ENCODE measurements around the gene ACTR6. TPM values are rescaled to one million over a fixed set of nuclear protein-coding genes. Genes with fewer than 3 reads are reported as not detected.

ACTR6 gene
- total RNA-seq, 5 donors from 2014 or later (not counting 1 experiment from before 2014, with no cell fraction given) = 28.8 to 39.2 (median 35.3) TPM

- Mint-ChIP-seq H3K36me3 (no peaks in the 10 kb centered on the region), H3K9me3 (no peaks in the 10 kb centered on the region), H3K4me3 (peak overlapping the region; percentile 97 to 99 (median 98)), H3K27me3 (no peaks in the 10 kb centered on the region), H3K27ac (peak overlapping the region in 1 of 2 donors; percentile 98), H3K4me1 (peaks cover 26 to 36% (median 29%) of the 10 kb centered on the region in 3 donors)
- WGBS (ENCODE audit: insufficient coverage) = no CpG with 5 or more reads among the region's 11 CpGs
- peaks cover 10 to 18% of the 10 kb centered on the region in 2 experiments for H3K4me1 ChIP-seq (ENCODE audit: control insufficient read depth in 1 of 2, extremely low read depth in 1 of 2, insufficient read depth in 2 of 2, low read length in 2 of 2)
- POLR2A ChIA-PET = interaction anchor here (0.6 to 1.0 kb wide), 2 partner anchors 65 to 1608 kb away, joined by 5 to 7 read pairs; partner anchors contain the start of gene ACTR6 (in 1 of the 2)
- no peaks in the 10 kb centered on the region for H3K9me3 ChIP-seq
- peak overlapping the region; percentile 89 for H3K27ac ChIP-seq (ENCODE audit: low read length)
- H3K27me3 ChIP-seq (replicated peaks in 1 of 2; ENCODE audit: control insufficient read depth in 2 of 2, extremely low read depth in 1 of 2, insufficient read depth in 2 of 2, low read length in 1 of 2) = no peaks in the 10 kb centered on the region
- DNase-seq = no peak
- peak overlapping the region; percentile 80 to 93 for H3K4me3 ChIP-seq (ENCODE audit: control insufficient read depth in 1 of 2, extremely low read depth in 1 of 2, low read length in 1 of 2)
- CTCF ChIA-PET = interaction anchor here (0.5 to 2.2 kb wide), 6 partner anchors 31 to 1570 kb away, joined by 3 to 11 read pairs (median 4); partner anchors contain the start of genes ACTR6 (in 1 of the 2) and GNPTAB (in 1 of the 2)
- ATAC-seq (replicated peaks in 1 of 4) = no peak
- H3K36me3 ChIP-seq (ENCODE audit: control insufficient read depth in 2 of 2, extremely low read depth in 1 of 2, insufficient read depth in 1 of 2, low read length in 1 of 2) = no peaks in the 10 kb centered on the region
These were observed 65.3 kb downstream of the ACTR6 start for GRCh38 chr12:100265732-100266584.

- Histone ChIP-seq H3K27ac (ENCODE audit: low read length) (peak overlapping the region; percentile 89), H3K9me3 (no peaks in the 10 kb centered on the region), H3K4me1 (ENCODE audit: control insufficient read depth in 1 of 2, extremely low read depth in 1 of 2, insufficient read depth in 2 of 2, low read length in 2 of 2) (peaks cover 10 to 18% of the 10 kb centered on the region in 2 experiments), H3K36me3 (ENCODE audit: control insufficient read depth in 2 of 2, extremely low read depth in 1 of 2, insufficient read depth in 1 of 2, low read length in 1 of 2) (no peaks in the 10 kb centered on the region), H3K27me3 (replicated peaks in 1 of 2; ENCODE audit: control insufficient read depth in 2 of 2, extremely low read depth in 1 of 2, insufficient read depth in 2 of 2, low read length in 1 of 2) (no peaks in the 10 kb centered on the region), H3K4me3 (ENCODE audit: control insufficient read depth in 1 of 2, extremely low read depth in 1 of 2, low read length in 1 of 2) (peak overlapping the region; percentile 80 to 93)
- CTCF ChIA-PET = interaction anchor here (0.5 to 2.2 kb wide), 6 partner anchors 31 to 1570 kb away, joined by 3 to 11 read pairs (median 3); partner anchors contain the start of genes ACTR6 (in 1 of the 2) and GNPTAB (in 1 of the 2)
- peak; percentile 79 to 84 (median 80) for ATAC-seq (replicated peaks in 1 of 4)
- Mint-ChIP-seq H3K36me3 (no peaks in the 10 kb centered on the region), H3K4me1 (peaks cover 30 to 40% (median 33%) of the 10 kb centered on the region in 3 donors), H3K27ac (peak overlapping the region; percentile 94 to 98), H3K9me3 (no peaks in the 10 kb centered on the region), H3K4me3 (peak overlapping the region; percentile 97 to 99 (median 98)), H3K27me3 (no peaks in the 10 kb centered on the region)
- 0% methylated on average over 2 of the region's 6 CpGs for WGBS (ENCODE audit: insufficient coverage)
- POLR2A ChIA-PET = interaction anchor here (0.6 to 1.2 kb wide), 5 partner anchors 10 to 1608 kb away, joined by 5 to 12 read pairs (median 7); partner anchors contain the start of genes ACTR6 (in 1 of the 2) and UTP20 (in 1 of the 2)
- DNase-seq = peak in 15 of 35 experiments; percentile 79 to 95 (median 92)
These were observed 65.9 kb downstream of the ACTR6 start for GRCh38 chr12:100266585-100266834.

- Mint-ChIP-seq H3K27ac (peak within 1 kb of the TSS; percentile 94 to 98), H3K9me3 (no peaks in the 10 kb centered on the region), H3K36me3 (no peaks in the 10 kb centered on the region), H3K4me1 (peaks cover 34 to 45% (median 38%) of the 10 kb centered on the region in 3 donors), H3K4me3 (peak within 1 kb of the TSS; percentile 97 to 99 (median 98)), H3K27me3 (no peaks in the 10 kb centered on the region)
- Histone ChIP-seq H3K36me3 (ENCODE audit: control insufficient read depth in 2 of 2, extremely low read depth in 1 of 2, insufficient read depth in 1 of 2, low read length in 1 of 2) (no peaks in the 10 kb centered on the region), H3K27ac (ENCODE audit: low read length) (peak within 1 kb of the TSS; percentile 89), H3K27me3 (replicated peaks in 1 of 2; ENCODE audit: control insufficient read depth in 2 of 2, extremely low read depth in 1 of 2, insufficient read depth in 2 of 2, low read length in 1 of 2) (no peaks in the 10 kb centered on the region), H3K9me3 (no peaks in the 10 kb centered on the region), H3K4me3 (ENCODE audit: control insufficient read depth in 1 of 2, extremely low read depth in 1 of 2, low read length in 1 of 2) (peak within 1 kb of the TSS; percentile 80 to 93), H3K4me1 (ENCODE audit: control insufficient read depth in 1 of 2, extremely low read depth in 1 of 2, insufficient read depth in 2 of 2, low read length in 2 of 2) (peaks cover 10 to 18% of the 10 kb centered on the region in 2 experiments)
- peak; percentile 81 to 97 (median 90) for DNase-seq
- under 1% methylated on average over 44 of the region's 62 CpGs for whole genome bisulfite sequencing (ENCODE audit: insufficient coverage)
- ChIA-PET POLR2A (interaction anchor here (0.6 to 1.2 kb wide), 7 partner anchors 9 to 1736 kb away, joined by 5 to 12 read pairs (median 6); partner anchors contain the start of genes ACTR6 (in 1 of the 2) and UTP20 (in 1 of the 2)), CTCF (interaction anchor here (0.6 to 2.2 kb wide), 7 partner anchors 23 to 1564 kb away, joined by 3 to 11 read pairs (median 3); partner anchors contain the start of genes ACTR6 (in 1 of the 2) and GNPTAB (in 1 of the 2))
- ATAC-seq (replicated peaks in 1 of 4) = peak; percentile 90 to 95 (median 94)
These were observed 66.4 kb downstream of the ACTR6 start, which contains the start of the genes DEPDC4 and SCYL2 for GRCh38 chr12:100266835-100267602. Gene DEPDC4 (minus strand): TSS chr12:100267079. CDS start chr12:100267076, 3 bp downstream. Gene SCYL2 (plus strand): TSS chr12:100267177. CDS start chr12:100282971, 15,794 bp downstream.

GRCh38 chr12:100267603-100268281 lies 67.1 kb downstream of the ACTR6 start:
- Histone ChIP-seq H3K36me3 (ENCODE audit: control insufficient read depth in 2 of 2, extremely low read depth in 1 of 2, insufficient read depth in 1 of 2, low read length in 1 of 2) (no peaks in the 10 kb centered on the region), H3K27ac (ENCODE audit: low read length) (peak overlapping the region; percentile 89), H3K27me3 (replicated peaks in 1 of 2; ENCODE audit: control insufficient read depth in 2 of 2, extremely low read depth in 1 of 2, insufficient read depth in 2 of 2, low read length in 1 of 2) (no peaks in the 10 kb centered on the region), H3K9me3 (no peaks in the 10 kb centered on the region), H3K4me3 (ENCODE audit: control insufficient read depth in 1 of 2, extremely low read depth in 1 of 2, low read length in 1 of 2) (peak overlapping the region; percentile 80 to 93), H3K4me1 (ENCODE audit: control insufficient read depth in 1 of 2, extremely low read depth in 1 of 2, insufficient read depth in 2 of 2, low read length in 2 of 2) (peaks cover 10 to 18% of the 10 kb centered on the region in 2 experiments)
- Mint-ChIP-seq H3K4me3 (peak overlapping the region; percentile 97 to 99 (median 98)), H3K9me3 (no peaks in the 10 kb centered on the region), H3K4me1 (peaks cover 37 to 49% (median 44%) of the 10 kb centered on the region in 3 donors), H3K27ac (peak overlapping the region; percentile 68 to 73), H3K36me3 (no peaks in the 10 kb centered on the region), H3K27me3 (no peaks in the 10 kb centered on the region)
- ATAC-seq (replicated peaks in 1 of 4) (peak in 1 of 4 experiments; percentile 1), DNase-seq (peak in 24 of 35 experiments; percentile 1 to 44 (median 8))
- CTCF ChIA-PET = interaction anchor here (0.6 to 2.2 kb wide), 6 partner anchors 15 to 1063 kb away, joined by 3 to 11 read pairs (median 4); partner anchors contain the start of gene ACTR6 (in 1 of the 2)
- POLR2A ChIA-PET = interaction anchor here in 1 of 2 donors (0.6 to 1.2 kb wide), 3 partner anchors 9 to 1737 kb away, joined by 5 to 9 read pairs (median 5); no protein-coding TSS in a partner anchor
- WGBS (ENCODE audit: insufficient coverage) = 0% methylated on average over 24 of the region's 33 CpGs

GRCh38 chr12:100268835-100269564 lies 68.4 kb downstream of the ACTR6 start:
- ChIA-PET CTCF (no interaction called here), POLR2A (interaction anchor here in 1 of 2 donors (0.6 kb wide), 1 partner anchor 36 kb away, joined by 3 read pairs; no protein-coding TSS in a partner anchor)
- H3K4me1 ChIP-seq (ENCODE audit: control insufficient read depth in 1 of 2, extremely low read depth in 1 of 2, insufficient read depth in 2 of 2, low read length in 2 of 2) = peaks cover 10 to 18% of the 10 kb centered on the region in 2 experiments

More at GRCh38 chr12:100268835-100269564, 68.4 kb downstream of the ACTR6 start:
- H3K9me3 Mint-ChIP-seq = no peaks in the 10 kb centered on the region
- 66% methylated on average over 5 of the region's 5 CpGs for WGBS (ENCODE audit: insufficient coverage)
- H3K27me3 Mint-ChIP-seq = no peaks in the 10 kb centered on the region
- H3K4me1 Mint-ChIP-seq = peaks cover 50 to 62% (median 57%) of the 10 kb centered on the region in 3 donors
- peak in 1 of 35 experiments; percentile 4 for DNase-seq
- Histone ChIP-seq H3K27ac (ENCODE audit: low read length) (no peak overlapping the region), H3K4me3 (ENCODE audit: control insufficient read depth in 1 of 2, extremely low read depth in 1 of 2, low read length in 1 of 2) (peak overlapping the region in 1 of 2 donors; percentile 44), H3K36me3 (ENCODE audit: control insufficient read depth in 2 of 2, extremely low read depth in 1 of 2, insufficient read depth in 1 of 2, low read length in 1 of 2) (no peaks in the 10 kb centered on the region), H3K9me3 (no peaks in the 10 kb centered on the region), H3K27me3 (replicated peaks in 1 of 2; ENCODE audit: control insufficient read depth in 2 of 2, extremely low read depth in 1 of 2, insufficient read depth in 2 of 2, low read length in 1 of 2) (no peaks in the 10 kb centered on the region)
- peak overlapping the region in 1 of 2 donors; percentile 16 for H3K27ac Mint-ChIP-seq
- no peak for ATAC-seq (replicated peaks in 1 of 4)
- no peaks in the 10 kb centered on the region for H3K36me3 Mint-ChIP-seq
- peak overlapping the region; percentile 97 to 99 (median 98) for H3K4me3 Mint-ChIP-seq
